SK-N-SH (cell line): Measurements from ENCODE around the gene ACTA1. TPM values are rescaled to one million over a fixed set of nuclear protein-coding genes. Genes with fewer than 3 reads are reported as not detected.
A peak's percentile ranks its signal among the peaks of the same experiment; 100 is the strongest.

Source experiments
- CTCF ChIA-PET: fragments of 300-600, 350-600 bp; formaldehyde crosslinking; extraction: SDS; loops from one replicate; lab custom pipeline; 2021; lab: Yijun Ruan, JAX
- POLR2A ChIA-PET: fragments of 350-600 bp; sonication (Branson Sonifier 250); formaldehyde crosslinking; extraction: SDS; loops from one replicate; lab custom pipeline; 2020; ENCODE audit warnings: antibody characterized with exemption, inconsistent platforms; lab: Yijun Ruan, JAX
- DNase-seq: peaks from one replicate; pipeline ENCODE4 v3.0.0; 2012
- H2AFZ ChIP-seq: fragments of 200-600 bp; sonication (generic); 2 replicates; pipeline ENCODE4 v1.8.1; 2016; ENCODE audit warnings: antibody characterized with exemption, mild to moderate bottlenecking, low read depth
- H3F3A ChIP-seq: fragments of 200-600 bp; sonication (generic); replicated peaks from 2 replicates; pipeline ENCODE3; 2016; ENCODE audit warnings: antibody characterized with exemption, mild to moderate bottlenecking; ENCODE audit not compliant: insufficient read depth
- H3K27ac ChIP-seq, 2 experiments: fragments of 200-500 bp in 1 of 2; fragments of 200-600 bp in 1 of 2; sonication (Bioruptor generic) in 1 of 2; sonication (generic), shearing (Covaris generic) in 1 of 2; 2 replicates each; pipeline versions ENCODE4 v1.5.1 to v1.6.1; 2014 to 2016; ENCODE audit warnings: low read depth in 2 of 2, inconsistent platforms in 1 of 2, low read length in 1 of 2, mild to moderate bottlenecking in 1 of 2, mixed read lengths in 1 of 2
- H3K27me3 ChIP-seq: fragments of 200-600 bp; sonication (generic), shearing (Covaris generic); 2 replicates; pipeline ENCODE4 v1.6.1; 2016; ENCODE audit warnings: mixed run types; ENCODE audit not compliant: insufficient read depth
- H3K36me3 ChIP-seq, 2 experiments: fragments of 200-500 bp in 1 of 2; fragments of 200-600 bp in 1 of 2; sonication (Bioruptor generic) in 1 of 2; sonication (generic) in 1 of 2; replicated peaks in 1 of 2; 2 replicates each; pipeline versions ENCODE3 to v1.5.1; 2014 to 2016; ENCODE audit warnings: low read length in 1 of 2, mild to moderate bottlenecking in 1 of 2; ENCODE audit not compliant: insufficient read depth in 2 of 2, control insufficient read depth in 1 of 2
- H3K4me1 ChIP-seq, 2 experiments: fragments of 200-500 bp in 1 of 2; fragments of 200-600 bp in 1 of 2; sonication (Bioruptor generic) in 1 of 2; sonication (generic), shearing (Covaris generic) in 1 of 2; 2 replicates each; pipeline versions ENCODE4 v1.5.1 to v1.6.1; 2014 to 2016; ENCODE audit warnings: low read depth in 1 of 2, low read length in 1 of 2, mixed run types in 1 of 2; ENCODE audit not compliant: insufficient read depth in 2 of 2, control insufficient read depth in 1 of 2
- H3K4me2 ChIP-seq: fragments of 200-600 bp; sonication (generic), shearing (Covaris generic); 2 replicates; pipeline ENCODE4 v1.6.1; 2017; ENCODE audit warnings: mixed run types
- H3K4me3 ChIP-seq, 2 experiments: fragments of 200-500 bp in 1 of 2; fragments of 200-600 bp in 1 of 2; sonication (Bioruptor generic) in 1 of 2; sonication (generic), shearing (Covaris generic) in 1 of 2; 2 replicates each; pipeline versions ENCODE4 v1.5.1 to v1.8.1; 2014 to 2016; ENCODE audit warnings: low read depth in 2 of 2, inconsistent platforms in 1 of 2, low read length in 1 of 2, mild to moderate bottlenecking in 1 of 2, mixed read lengths in 1 of 2, moderate library complexity in 1 of 2
- H3K79me2 ChIP-seq: fragments of 200-600 bp; sonication (generic); 2 replicates; pipeline ENCODE4 v1.8.1; 2017; ENCODE audit warnings: mild to moderate bottlenecking; ENCODE audit not compliant: insufficient read depth
- H3K9ac ChIP-seq: fragments of 200-600 bp; sonication (generic); 2 replicates; pipeline ENCODE4 v1.6.1; 2017; ENCODE audit warnings: mixed run types
- H3K9me2 ChIP-seq: fragments of 200-600 bp; sonication (generic); 2 replicates; pipeline ENCODE4 v1.6.1; 2017; ENCODE audit warnings: mixed run types
- H3K9me3 ChIP-seq: fragments of 200-600 bp; sonication (generic); 2 replicates; pipeline ENCODE4 v1.6.1; 2017; ENCODE audit warnings: mixed run types, mild to moderate bottlenecking, moderate library complexity
- H4K20me1 ChIP-seq: fragments of 200-600 bp; sonication (generic); 2 replicates; pipeline ENCODE4 v1.6.1; 2017; ENCODE audit warnings: mild to moderate bottlenecking, mixed run types; ENCODE audit not compliant: insufficient read depth
- ELF1 ChIP-seq: IDR thresholded peaks from 2 replicates; pipeline ENCODE4 v1.4.0; 2012
- EP300 ChIP-seq, 2 experiments: IDR thresholded peaks; 2 replicates each; pipeline versions ENCODE4 v1.4.0 to v1.6.1; 2012; ENCODE audit warnings: borderline replicate concordance in 1 of 2, low read depth in 1 of 2, low read length in 1 of 2
- FOSL2 ChIP-seq: IDR thresholded peaks from 2 replicates; pipeline ENCODE4 v1.4.0; 2012; ENCODE audit warnings: low read depth, mild to moderate bottlenecking, moderate library complexity, borderline replicate concordance
- FOXJ3 ChIP-seq: sonication (generic); formaldehyde crosslinking; IDR thresholded peaks from 2 replicates; pipeline ENCODE4 v1.5.1; 2020; ENCODE audit warnings: mild to moderate bottlenecking, missing genetic modification reagents
- FOXM1 ChIP-seq: IDR thresholded peaks from 2 replicates; pipeline ENCODE4 v1.4.0; 2012; ENCODE audit warnings: low read depth, mild to moderate bottlenecking
- GABPA ChIP-seq: IDR thresholded peaks from 2 replicates; pipeline ENCODE4 v1.4.0; 2012; ENCODE audit warnings: low read depth, mild to moderate bottlenecking
- GATA2 ChIP-seq: sonication (generic); formaldehyde crosslinking; IDR thresholded peaks from 2 replicates; pipeline ENCODE4 v1.5.0; 2020; ENCODE audit warnings: mild to moderate bottlenecking, missing genetic modification reagents
- JUND ChIP-seq: IDR thresholded peaks from 2 replicates; pipeline ENCODE4 v1.4.0; 2012
- NRF1 ChIP-seq: IDR thresholded peaks from 2 replicates; pipeline ENCODE4 v1.6.1; 2012; ENCODE audit warnings: low read depth, mild to moderate bottlenecking, low read length
- POLR2AphosphoS5 ChIP-seq: IDR thresholded peaks from 2 replicates; pipeline ENCODE4 v1.6.1; 2012; ENCODE audit warnings: low read depth, low read length
- RCOR1 ChIP-seq: fragments of 150-350 bp; IDR thresholded peaks from 2 replicates; pipeline ENCODE4 v1.6.1; 2017; ENCODE audit warnings: antibody characterized with exemption, low read length
- RFX5 ChIP-seq: IDR thresholded peaks from 2 replicates; pipeline ENCODE4 v1.6.1; 2012; ENCODE audit warnings: mild to moderate bottlenecking, improper control_type of control experiment, low read length
- RXRA ChIP-seq: IDR thresholded peaks from 2 replicates; pipeline ENCODE4 v1.4.0; 2012; ENCODE audit warnings: low read depth, mild to moderate bottlenecking, borderline replicate concordance
- SIN3A ChIP-seq: IDR thresholded peaks from 2 replicates; pipeline ENCODE4 v1.6.1; 2012; ENCODE audit warnings: low read depth, mild to moderate bottlenecking, low read length, moderate library complexity, borderline replicate concordance
- SMC3 ChIP-seq: IDR thresholded peaks from 2 replicates; pipeline ENCODE4 v1.6.1; 2012; ENCODE audit warnings: low read depth, low read length, improper control_type of control experiment
- TEAD4 ChIP-seq: IDR thresholded peaks from 2 replicates; pipeline ENCODE4 v1.4.0; 2012; ENCODE audit warnings: mild to moderate bottlenecking, borderline replicate concordance; ENCODE audit not compliant: insufficient read depth
- YY1 ChIP-seq: IDR thresholded peaks from 2 replicates; pipeline ENCODE4 v1.4.0; 2012; ENCODE audit warnings: low read depth, mild to moderate bottlenecking
- WGBS: methylation state at CpG from one replicate; pipeline ENCODE4 v1.1.6; 2017; ENCODE audit warnings: low lambda C conversion rate; 5-methylcytosine and 5-hydroxymethylcytosine counted together
- polyA plus RNA-seq, 3 experiments: library from polyadenylated mRNA; depleted of rRNA; stranded (reverse); fragments of >200 nt; gene quantifications; 2 replicates each; pipeline ENCODE4 v1.2.3, GENCODE V29; 2012
- TF ChIP-seq, protein P1 (sequence below): fragments of 150-350 bp; IDR thresholded peaks from 2 replicates; pipeline ENCODE4 v1.6.1; 2017; ENCODE audit warnings: antibody characterized with exemption, low read length, low read depth, borderline replicate concordance
- TF ChIP-seq, protein P2 (sequence below): fragments of 150-350 bp; IDR thresholded peaks from 2 replicates; pipeline ENCODE4 v1.6.1; 2016; ENCODE audit warnings: mild to moderate bottlenecking, low read depth, low read length
- TF ChIP-seq, protein P3 (sequence below): fragments of 200-600 bp; sonication (generic); IDR thresholded peaks from 2 replicates; pipeline ENCODE4 v1.6.1; 2017; ENCODE audit warnings: antibody characterized with exemption, mild to moderate bottlenecking, moderate library complexity

ACTA1 gene
- polyA plus RNA-seq, 1 of the 3 experiments (the other 2 are of a cell fraction): 0.21 TPM

DNA sequence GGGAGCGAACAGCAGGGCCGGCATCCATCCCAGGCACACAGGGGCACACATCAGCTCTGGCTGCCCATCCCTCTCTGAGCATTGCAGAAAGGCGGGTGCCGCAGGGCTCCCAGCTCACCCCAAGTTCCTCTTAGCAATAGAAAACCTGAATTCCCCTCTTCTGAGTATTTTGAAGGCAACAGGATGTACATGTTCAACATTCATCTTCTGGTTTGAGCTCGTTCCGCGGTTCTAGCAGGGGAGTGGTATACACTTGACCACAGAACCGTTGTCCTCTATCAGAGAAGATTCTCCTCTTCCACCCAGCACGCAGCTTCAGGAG, 23.6 kb downstream of the ACTA1 start:
- no peak for DNase-seq
- Histone ChIP-seq H3K9me2 (no peaks in the 10 kb centered on the region), H3K9ac (no peak overlapping the region), H3K27me3 (no peaks in the 10 kb centered on the region), H2AFZ (peak overlapping the region; percentile 81), H3K36me3 (no peaks in the 10 kb centered on the region), H3K4me1 (peaks cover 10 to 43% of the 10 kb centered on the region in 2 experiments), H3K79me2 (no peaks in the 10 kb centered on the region), H4K20me1 (no peaks in the 10 kb centered on the region)
- WGBS: 60% methylated on average over 9 of the region's 9 CpGs
- POLR2A ChIA-PET: interaction anchor here (0.7 to 2.7 kb wide), 5 partner anchors 16 to 151 kb away, joined by 3 to 9 read pairs (median 3); partner anchors contain the start of gene CCSAP
- CTCF ChIA-PET: interaction anchor here (0.6 to 2.9 kb wide), 7 partner anchors 26 to 153 kb away, joined by 3 to 12 read pairs (median 4); no protein-coding TSS in a partner anchor
- TF ChIP-seq RCOR1 (no peak), RXRA (no peak), JUND (no peak), NRF1 (no peak), ELF1 (no peak), SMC3 (no peak), TEAD4 (no peak), FOSL2 (no peak), RFX5 (no peak), GABPA (no peak), SIN3A (no peak), GATA2 (CRISPR knock-in tag) (no peak), FOXM1 (no peak), EP300 (IDR thresholded peaks at IDR 0.05; ENCODE audit: borderline replicate concordance in 1 of 2, low read depth in 1 of 2, low read length in 1 of 2) (no peak), POLR2AphosphoS5 (no peak), YY1 (no peak), FOXJ3 (CRISPR knock-in tag) (no peak)
- TF ChIP-seq, protein P1, sequence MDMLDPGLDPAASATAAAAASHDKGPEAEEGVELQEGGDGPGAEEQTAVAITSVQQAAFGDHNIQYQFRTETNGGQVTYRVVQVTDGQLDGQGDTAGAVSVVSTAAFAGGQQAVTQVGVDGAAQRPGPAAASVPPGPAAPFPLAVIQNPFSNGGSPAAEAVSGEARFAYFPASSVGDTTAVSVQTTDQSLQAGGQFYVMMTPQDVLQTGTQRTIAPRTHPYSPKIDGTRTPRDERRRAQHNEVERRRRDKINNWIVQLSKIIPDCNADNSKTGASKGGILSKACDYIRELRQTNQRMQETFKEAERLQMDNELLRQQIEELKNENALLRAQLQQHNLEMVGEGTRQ: no peak
- TF ChIP-seq, protein P2, sequence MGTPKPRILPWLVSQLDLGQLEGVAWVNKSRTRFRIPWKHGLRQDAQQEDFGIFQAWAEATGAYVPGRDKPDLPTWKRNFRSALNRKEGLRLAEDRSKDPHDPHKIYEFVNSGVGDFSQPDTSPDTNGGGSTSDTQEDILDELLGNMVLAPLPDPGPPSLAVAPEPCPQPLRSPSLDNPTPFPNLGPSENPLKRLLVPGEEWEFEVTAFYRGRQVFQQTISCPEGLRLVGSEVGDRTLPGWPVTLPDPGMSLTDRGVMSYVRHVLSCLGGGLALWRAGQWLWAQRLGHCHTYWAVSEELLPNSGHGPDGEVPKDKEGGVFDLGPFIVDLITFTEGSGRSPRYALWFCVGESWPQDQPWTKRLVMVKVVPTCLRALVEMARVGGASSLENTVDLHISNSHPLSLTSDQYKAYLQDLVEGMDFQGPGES: no peak
- TF ChIP-seq, protein P3, sequence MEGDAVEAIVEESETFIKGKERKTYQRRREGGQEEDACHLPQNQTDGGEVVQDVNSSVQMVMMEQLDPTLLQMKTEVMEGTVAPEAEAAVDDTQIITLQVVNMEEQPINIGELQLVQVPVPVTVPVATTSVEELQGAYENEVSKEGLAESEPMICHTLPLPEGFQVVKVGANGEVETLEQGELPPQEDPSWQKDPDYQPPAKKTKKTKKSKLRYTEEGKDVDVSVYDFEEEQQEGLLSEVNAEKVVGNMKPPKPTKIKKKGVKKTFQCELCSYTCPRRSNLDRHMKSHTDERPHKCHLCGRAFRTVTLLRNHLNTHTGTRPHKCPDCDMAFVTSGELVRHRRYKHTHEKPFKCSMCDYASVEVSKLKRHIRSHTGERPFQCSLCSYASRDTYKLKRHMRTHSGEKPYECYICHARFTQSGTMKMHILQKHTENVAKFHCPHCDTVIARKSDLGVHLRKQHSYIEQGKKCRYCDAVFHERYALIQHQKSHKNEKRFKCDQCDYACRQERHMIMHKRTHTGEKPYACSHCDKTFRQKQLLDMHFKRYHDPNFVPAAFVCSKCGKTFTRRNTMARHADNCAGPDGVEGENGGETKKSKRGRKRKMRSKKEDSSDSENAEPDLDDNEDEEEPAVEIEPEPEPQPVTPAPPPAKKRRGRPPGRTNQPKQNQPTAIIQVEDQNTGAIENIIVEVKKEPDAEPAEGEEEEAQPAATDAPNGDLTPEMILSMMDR: no peak
- TF ChIP-seq, all 33 proteins: peak for 0
- Histone ChIP-seq H3K4me3 (peak overlapping the region in 1 of 2 experiments; percentile 12; a peak in 1 of 4 replicates), H3K9me3 (no peaks in the 10 kb centered on the region), H3K27ac (peak overlapping the region in 1 of 2 experiments; percentile 95; a peak in 2 of 4 replicates), H3K4me2 (peak overlapping the region; percentile 70), H3F3A (peaks cover 5% of the 10 kb centered on the region)
